Measurements from ENCODE around the gene SH3D19. TPM values are rescaled to one million over a fixed set of nuclear protein-coding genes. Genes with fewer than 3 reads are reported as not detected.

SH3D19 gene
- total RNA-seq, 1 experiment from 2014 or later, result 13.7 TPM

DNA sequence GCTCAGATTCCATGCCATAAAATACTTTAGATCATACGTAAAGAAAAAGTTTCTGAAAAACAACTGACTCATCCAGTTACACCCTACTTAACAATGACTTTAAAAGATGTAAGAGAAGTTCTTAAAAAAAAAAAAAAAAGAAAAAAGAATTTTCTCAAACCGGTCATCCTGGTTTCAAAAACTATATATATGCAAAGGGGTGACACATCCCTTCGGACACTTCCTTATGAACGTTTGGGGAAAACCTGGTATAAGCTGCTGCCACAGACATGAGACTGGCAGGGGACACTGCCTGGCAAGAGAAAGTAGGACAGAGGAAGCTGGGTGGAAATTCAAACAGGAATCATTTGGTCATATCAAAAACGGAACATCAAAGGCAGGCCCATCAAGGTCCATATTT, 129.6 kb downstream of the SH3D19 start:
- DNase-seq (ENCODE audit: low read depth), result peak; percentile 15

DNA sequence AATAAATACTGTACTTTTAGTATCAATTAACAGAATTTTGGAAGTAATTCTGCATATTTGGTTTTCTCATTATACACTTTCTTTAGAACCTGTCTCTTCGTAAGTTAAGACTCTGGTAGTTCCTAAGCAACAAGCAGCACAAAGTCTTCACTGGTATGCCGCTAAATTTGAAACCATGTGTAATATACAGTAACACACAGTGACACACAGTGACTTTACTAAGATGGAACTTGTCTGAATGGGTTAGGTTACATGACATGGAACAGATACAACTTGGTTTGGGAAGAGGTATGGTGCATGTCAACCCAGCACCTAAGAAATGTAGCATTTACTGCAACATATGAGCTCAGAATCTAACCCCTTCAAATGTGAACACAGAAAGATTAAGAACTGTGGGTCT, 132.0 kb downstream of the SH3D19 start:
- DNase-seq (ENCODE audit: low read depth), result no peak

DNA sequence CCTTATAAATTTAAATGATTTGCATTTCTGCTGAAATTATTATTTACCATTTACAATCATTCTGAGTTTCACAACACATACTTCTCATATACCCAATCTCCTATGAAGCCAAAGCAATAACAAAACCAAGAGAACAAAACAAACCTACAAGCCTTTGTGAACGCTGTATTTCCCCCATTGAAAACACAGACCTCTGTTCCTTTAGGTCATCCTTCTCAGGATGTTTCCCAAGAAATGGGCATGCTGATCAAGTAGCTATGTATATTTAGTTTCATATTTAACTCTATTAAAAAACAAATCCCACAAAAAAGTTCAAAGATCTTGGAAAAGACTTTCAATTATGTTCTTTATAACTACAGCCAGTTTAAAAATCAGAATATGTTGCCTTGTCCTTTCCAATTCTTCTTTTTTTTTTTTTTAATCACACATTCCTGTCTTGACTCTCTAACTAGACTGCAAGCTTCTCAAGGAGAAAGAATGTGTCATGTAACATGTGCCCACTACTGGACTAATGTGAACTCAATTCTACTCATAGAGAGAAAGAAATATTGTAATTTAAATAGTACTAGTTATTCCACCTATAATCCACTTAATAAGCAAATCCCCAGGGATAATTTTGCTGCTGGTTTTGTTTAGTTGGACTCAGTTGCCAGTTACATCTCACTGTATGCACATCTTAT, 132.7 kb downstream of the SH3D19 start:
- no peak for DNase-seq (ENCODE audit: low read depth)

DNA sequence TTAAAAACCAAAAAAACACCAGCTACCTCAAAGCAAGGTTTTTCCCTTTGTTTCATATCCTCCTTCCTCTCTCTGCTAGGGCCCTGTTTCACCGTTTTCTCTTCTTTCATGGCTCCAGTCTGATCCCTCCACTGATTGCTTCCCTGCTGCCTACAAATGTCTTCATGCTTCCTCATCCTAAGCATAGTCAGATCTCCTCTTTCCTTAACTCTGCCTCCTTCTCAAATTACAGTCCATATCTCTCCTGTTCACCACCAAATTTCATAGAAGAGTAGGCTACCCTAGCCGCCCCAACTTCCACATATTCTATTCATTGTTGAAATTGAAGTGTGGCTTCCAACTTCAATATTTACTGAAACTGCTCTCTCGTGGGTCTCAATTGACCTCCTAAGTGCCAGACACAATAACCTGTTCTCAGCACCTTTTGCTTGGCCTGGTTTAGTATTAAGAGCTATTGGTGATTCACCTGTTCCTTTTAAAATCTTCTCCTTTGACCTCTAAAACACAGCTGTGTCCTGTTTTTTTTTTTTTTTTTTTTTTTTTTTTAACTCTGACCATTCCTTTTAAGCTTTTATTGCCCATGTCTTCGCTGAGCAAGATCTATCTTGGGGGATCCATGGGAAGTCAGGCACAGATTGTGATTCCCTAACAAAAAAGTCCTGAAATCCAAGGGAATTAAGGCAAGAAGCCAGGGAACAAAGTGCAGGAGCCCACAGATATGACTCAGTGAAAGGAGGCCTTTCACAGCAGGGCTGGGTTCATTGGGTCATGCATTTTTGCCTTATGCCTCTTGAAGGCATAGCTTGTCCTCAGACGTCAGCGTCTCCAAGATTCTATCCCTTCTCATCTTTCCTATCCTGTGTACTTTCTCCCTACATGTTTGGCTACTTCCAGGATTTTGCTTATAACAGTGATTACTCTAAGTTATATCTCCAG, 140.6 kb downstream of the SH3D19 start:
- peak; percentile 21 for DNase-seq (ENCODE audit: low read depth)

DNA sequence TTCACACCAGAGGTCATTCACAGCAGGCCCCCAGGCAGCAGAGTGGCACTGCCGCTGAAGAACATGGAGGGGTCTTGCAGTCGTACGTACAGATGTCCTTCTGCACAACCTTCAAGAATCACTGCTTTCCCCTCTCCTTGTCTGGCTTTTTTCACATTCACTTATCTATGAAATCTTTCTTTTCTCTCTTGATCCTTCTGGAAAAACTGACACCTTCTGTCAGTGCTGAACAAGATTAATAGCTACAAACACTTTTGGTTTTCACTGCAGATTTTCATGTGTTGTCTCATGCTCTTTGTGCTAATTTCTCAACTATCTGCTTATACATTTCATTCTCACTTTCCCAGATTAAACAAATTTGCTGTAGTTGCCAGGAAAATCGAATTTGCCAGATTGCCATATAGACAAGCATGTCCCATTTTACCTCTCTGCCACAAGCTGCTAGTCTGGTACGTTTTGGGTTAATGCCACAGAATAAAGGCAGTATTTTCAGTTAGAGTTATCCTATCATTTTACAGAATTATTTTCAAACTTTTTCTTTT, 142.9 kb downstream of the SH3D19 start:
- no peak for DNase-seq (ENCODE audit: low read depth)

DNA sequence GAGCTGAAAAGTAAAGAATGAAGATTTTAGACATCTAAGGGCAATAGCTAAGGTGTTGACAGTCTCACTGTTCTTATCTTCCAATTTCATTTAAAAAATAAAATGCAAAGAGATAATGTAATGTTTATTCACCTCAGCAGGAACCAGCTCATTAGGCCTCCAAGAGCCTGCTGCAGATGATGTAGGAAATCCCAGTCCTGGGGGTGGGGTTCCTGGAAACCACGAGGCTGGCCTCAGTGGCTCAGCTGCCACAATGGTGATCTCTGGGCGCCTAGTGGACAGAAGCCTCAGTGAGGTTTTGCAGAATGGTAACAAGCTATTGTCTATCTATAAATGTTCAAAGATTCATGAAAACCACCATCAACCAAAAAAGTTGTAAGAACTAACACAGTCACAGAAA, 148.7 kb downstream of the SH3D19 start:
- no peak for DNase-seq (ENCODE audit: low read depth)

DNA sequence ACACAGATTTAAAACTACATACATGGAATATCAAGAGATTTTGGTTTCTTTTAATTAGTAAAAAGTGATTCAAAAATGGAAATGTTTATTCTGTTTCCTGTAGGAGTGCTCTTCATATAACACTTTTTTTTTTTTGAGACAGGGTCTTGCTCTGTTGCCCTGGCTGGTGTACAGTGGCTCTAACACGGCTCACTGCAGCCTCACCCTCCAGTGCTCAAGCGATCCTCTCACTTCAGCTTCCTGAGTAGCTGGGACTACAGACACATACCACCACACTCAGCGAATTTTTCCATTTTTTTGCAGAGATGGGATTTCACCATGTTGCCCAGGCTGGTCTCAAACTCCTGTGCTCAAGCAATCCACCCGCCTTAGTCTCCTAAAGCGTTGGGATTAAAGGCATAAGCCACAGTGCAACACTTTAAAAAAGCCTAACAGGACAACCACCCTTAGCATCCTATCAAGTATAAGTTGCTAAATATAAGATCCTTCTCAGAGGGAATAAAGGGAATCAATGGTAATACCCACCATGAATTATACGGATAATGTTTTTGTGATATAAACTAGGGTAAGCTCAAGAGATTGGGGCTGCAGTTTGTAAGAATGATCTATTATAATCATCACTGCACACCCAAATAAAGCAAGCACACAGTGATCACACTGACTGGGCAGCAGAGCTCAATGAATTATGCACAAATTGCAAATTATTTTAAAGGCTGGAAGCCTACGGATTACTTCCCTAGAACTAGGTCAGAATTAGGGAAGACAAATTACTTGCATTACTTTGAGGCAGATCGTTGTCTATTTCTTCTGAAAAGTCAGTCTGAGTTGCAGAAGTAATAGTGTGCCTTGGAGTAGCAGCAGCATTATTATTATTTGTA, 149.4 kb downstream of the SH3D19 start:
- DNase-seq (ENCODE audit: low read depth), result no peak

DNA sequence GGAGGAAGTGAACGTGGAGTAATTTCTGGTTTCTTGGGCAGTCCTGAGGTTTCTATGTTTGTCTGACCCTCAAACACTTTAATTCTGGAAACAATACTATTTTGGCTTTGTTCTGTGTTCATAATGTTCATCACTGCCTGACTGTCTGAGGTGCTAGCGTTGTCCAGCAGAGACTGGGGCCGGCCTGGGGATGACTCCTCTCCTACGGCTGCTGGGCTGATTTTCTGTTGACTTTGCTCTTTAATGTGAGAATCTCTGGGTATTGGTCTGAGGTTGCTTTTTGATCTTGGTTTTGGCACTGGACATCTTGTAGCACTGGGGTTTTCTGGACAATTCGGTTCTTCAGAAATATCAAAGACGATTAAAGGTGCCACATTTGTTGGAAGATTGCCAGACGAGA, 150.2 kb downstream of the SH3D19 start:
- DNase-seq (ENCODE audit: low read depth), result no peak

DNA sequence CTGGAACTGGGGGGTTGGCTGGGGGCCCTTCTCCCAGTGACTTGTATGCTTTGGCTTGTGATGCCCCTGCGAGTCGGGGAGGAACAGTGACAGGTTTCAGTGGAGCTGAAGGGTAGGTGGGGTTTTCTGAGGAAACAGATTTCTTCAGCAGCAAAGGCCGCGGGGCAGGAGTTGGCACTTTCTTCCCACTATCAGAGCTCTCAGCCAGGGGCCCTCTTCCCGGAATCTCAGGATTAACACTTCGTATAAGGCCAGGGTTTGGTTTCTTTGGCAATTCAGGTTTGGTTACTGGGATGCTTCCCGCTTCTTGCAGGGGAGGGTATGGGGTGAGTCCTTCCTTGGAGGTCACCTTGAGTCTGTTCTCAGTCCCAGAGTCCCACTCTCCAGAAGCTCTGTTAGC, 150.6 kb downstream of the SH3D19 start:
- no peak for DNase-seq (ENCODE audit: low read depth)

DNA sequence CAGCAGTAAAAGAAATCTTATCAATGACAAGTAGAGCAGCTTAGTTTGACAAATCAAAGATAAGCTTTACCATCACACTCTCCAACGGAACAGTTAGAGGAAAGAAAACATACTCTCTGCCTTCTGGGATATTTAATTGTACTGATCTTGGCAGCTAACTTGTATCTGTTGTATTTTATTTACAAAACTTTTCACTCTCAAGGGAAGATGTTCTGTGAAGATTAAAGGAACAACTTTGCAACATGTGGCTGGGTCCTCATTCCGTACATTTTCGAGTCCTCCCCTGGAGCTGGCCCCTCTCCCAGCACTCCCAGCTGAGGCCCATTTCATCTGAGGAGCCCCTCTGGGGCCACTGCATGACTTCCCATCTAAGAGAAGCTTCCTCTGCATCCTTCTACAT, 151.5 kb downstream of the SH3D19 start:
- no peak for DNase-seq (ENCODE audit: low read depth)

DNA sequence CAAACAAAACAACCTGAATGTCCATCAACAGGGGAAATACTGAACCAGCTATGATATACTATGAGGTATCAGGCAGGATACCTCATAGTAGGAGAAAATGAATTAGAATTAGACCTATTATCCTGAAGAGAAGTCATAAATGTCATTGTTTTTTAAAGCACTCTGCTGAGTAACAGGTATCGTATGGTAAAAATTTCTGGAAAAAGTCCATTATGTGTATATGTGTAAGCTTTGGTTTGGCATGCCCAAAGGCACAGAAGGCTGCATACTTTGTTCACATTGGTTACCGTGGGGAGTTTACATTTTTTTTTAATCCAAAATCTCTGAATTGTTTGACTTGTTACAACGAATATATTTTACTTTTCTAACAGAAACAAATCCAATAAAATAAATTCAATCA, 155.5 kb downstream of the SH3D19 start:
- DNase-seq (ENCODE audit: low read depth), result no peak

DNA sequence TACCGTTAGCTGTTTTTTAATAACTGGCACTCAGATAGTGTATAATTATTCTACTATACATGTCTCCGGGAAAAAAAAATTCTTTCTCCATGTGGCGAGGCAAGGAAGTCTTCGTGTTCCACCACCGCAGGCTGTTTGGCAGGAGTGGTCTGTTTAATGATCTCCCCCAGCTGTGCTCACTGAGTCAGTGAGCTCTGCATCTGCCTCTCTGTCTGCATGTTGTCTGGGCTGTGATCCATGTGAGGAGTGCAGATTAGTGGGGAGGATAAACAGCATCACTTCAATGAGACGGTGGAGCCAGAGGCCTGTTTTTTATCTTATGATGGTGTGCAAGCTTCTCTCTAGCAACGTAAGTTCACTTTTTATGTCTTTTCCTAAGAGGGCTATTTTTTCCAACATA, 156.2 kb downstream of the SH3D19 start:
- DNase-seq (ENCODE audit: low read depth), result no peak

DNA sequence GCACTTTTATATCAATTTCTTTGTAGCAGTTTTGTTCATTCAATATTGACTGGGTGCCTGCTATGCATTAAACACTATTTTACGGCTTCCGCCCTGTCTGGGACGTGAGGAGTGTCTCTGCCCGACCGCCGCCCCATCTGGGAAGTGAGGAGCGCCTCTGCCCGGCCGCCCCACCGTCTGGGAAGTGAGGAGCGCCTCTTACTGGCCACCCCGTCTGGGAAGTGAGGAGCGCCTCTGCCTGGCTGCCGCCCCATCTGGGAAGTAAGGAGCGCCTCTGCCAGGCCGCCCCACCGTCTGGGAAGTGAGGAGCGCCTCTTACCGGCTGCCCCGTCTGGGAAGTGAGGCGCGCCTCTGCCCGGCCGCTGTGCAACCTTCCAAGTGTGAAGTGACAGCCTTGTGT, 157.8 kb downstream of the SH3D19 start:
- no peak for DNase-seq (ENCODE audit: low read depth)

DNA sequence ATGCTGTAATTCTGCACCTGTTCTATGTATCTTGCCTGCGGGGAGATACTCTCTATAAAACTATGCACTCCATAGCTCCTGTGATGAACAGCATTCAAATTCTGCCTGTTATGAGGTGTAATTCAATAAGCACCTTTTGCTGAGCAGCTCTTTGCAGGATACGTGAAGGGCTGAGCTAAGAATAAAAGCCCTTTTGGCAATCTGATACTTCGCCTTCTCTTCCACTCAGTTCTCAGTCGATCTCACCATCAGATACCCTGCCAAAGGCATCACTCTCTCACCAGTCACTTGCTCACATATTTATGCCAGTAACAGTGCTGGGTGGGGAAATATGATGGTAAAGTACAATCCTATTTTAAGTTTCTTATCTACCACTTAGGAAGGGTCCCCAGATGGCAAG, 158.8 kb downstream of the SH3D19 start:
- DNase-seq (ENCODE audit: low read depth), result no peak

DNA sequence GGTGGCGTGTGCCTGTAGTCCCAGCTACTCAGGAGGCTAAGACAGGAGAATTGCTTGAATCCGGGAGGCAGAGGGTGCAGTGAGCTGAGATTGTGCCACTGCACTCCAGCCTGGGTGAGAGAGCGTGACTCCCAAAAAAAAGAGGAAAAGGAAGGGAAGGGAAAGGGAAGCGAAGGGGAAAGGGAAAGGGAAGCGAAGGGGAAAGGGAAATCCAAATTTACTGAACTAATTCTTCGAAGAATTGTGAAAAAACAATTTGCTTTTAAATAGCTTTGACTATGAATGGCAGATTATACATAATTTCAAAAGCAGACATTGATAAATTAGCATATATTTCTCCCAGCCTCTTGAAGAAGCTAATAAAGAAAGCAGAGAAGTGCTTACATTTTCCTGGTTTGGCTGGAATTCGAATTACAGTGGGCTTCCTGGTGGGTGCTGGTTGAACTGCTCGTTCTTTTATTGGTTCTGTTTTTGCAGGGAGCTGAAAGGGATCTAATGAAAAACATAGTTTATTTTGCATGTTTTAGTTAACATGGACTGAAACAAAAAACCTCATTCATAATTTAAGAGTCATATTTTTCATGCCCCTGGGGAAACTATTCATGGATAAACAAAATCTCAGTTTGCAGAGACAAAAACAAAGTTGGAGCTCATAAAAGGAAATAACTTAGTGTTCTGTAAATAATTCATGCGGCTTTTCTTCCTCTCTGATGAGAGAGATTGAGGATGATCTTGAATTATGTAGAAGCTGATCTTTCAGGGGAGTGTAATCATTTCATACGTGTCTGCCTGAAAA, 160.0 kb downstream of the SH3D19 start:
- no peak for DNase-seq (ENCODE audit: low read depth)

DNA sequence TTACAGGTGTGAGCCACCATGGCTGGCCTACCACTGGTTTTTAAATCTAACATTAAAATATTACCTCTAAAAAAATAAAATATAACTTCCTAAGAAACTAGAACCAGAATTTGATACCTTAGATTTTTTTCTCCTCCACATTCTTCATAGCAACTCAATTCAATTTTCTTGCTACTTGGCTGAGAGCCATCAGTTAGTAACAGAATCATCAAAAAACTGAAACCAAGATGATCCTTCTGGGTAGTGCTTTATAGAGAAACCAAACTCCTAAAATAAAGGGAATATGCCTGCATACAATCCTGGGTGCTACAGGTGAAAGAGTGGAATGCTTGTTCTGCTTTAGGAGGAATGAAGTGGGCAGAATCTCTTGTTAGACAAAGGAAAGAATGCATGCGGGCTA, 161.6 kb downstream of the SH3D19 start:
- no peak for DNase-seq (ENCODE audit: low read depth)

DNA sequence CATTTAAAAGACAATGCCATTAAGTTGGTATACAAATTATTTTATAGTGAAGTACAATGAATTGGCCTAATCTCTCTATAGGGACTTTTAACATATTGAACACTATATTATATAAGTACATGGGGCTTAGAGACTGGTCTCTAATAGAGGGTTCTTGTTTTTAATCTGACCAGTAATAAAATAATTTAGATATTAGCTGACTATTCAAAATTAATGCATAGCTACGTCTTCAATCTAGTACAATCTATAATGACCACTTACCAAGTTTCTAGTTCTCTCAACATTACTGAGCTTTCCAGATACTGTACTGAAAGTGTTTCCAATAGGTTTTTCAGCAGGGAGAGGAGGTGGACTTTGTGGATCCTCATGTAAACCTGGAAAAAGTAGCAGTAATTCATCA, 166.4 kb downstream of the SH3D19 start:
- DNase-seq (ENCODE audit: low read depth), result no peak

DNA sequence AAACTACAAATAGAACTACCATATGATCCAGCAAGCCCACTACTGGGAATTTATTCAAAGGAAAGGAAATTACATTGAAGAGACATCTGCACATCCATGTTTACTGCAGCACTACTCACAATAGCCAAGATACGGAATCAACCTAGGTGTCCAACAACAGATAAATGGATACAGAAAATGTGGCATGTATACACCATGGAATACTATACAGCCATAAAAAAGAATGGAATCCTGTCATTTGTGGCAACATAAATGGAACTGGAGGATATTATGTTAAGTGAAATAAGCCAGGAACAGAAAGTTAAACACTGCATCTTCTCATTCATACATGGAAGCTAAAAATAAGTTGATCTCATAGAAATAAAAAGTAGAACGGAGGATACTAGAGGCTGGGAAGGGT, 167.9 kb downstream of the SH3D19 start:
- DNase-seq (ENCODE audit: low read depth), result no peak

DNA sequence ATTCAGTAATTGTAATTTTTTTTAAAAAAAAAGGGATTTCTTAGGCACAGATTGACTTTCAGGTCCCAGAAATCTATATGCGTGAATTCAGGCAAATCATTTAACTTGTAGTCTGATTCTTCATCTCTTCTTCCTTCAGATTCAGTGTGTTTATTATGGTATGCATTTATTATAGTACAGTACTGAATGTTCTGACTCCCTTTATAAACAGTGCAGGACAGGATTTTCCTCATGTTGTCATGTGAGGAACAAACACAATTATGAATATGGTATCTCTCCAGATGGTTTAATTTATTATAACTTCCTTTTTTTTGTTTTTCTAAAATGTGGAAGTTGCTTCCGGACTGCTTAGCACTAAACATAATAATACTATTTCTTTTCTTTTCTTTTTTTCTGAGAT, 171.8 kb downstream of the SH3D19 start:
- DNase-seq (ENCODE audit: low read depth), result no peak

DNA sequence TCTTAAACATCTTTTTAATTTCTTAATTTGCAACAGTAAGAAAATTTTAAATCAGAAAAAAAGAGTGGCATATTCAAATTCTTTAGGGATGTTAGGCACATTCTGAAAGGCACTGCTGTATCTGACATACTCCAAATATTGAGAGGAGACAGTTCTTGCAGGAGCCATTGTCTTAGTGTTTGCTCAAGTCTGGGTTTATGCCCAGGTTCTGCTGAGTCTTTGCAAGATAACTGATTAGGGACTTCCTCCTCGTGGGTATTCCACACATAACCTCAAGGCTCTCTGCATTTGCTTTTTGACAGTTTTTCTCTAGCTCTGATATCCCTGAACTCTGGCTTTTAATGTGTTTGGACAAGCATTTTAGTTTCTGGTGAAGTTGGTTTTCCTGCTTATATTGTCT, 173.4 kb downstream of the SH3D19 start:
- DNase-seq (ENCODE audit: low read depth), result no peak
